SK-N-SH (cell line): ENCODE data around the gene MAN2A2. TPM values are rescaled to one million over a fixed set of nuclear protein-coding genes. Genes with fewer than 3 reads are reported as not detected.

Experiments used
- CTCF ChIA-PET: fragments of 300-600, 350-600 bp; formaldehyde crosslinking; extraction: SDS; loops from one replicate; lab custom pipeline; 2021; lab: Yijun Ruan, JAX
- POLR2A ChIA-PET: fragments of 350-600 bp; sonication (Branson Sonifier 250); formaldehyde crosslinking; extraction: SDS; loops from one replicate; lab custom pipeline; 2020; ENCODE audit warnings: antibody characterized with exemption, inconsistent platforms; lab: Yijun Ruan, JAX
- DNase-seq: peaks from one replicate; pipeline ENCODE4 v3.0.0; 2012
- H2AFZ ChIP-seq: fragments of 200-600 bp; sonication (generic); 2 replicates; pipeline ENCODE4 v1.8.1; 2016; ENCODE audit warnings: antibody characterized with exemption, mild to moderate bottlenecking, low read depth
- H3F3A ChIP-seq: fragments of 200-600 bp; sonication (generic); replicated peaks from 2 replicates; pipeline ENCODE3; 2016; ENCODE audit warnings: antibody characterized with exemption, mild to moderate bottlenecking; ENCODE audit not compliant: insufficient read depth
- H3K27ac ChIP-seq, 2 experiments: fragments of 200-500 bp in 1 of 2; fragments of 200-600 bp in 1 of 2; sonication (Bioruptor generic) in 1 of 2; sonication (generic), shearing (Covaris generic) in 1 of 2; 2 replicates each; pipeline versions ENCODE4 v1.5.1 to v1.6.1; 2014 to 2016; ENCODE audit warnings: low read depth in 2 of 2, inconsistent platforms in 1 of 2, low read length in 1 of 2, mild to moderate bottlenecking in 1 of 2, mixed read lengths in 1 of 2
- H3K27me3 ChIP-seq: fragments of 200-600 bp; sonication (generic), shearing (Covaris generic); 2 replicates; pipeline ENCODE4 v1.6.1; 2016; ENCODE audit warnings: mixed run types; ENCODE audit not compliant: insufficient read depth
- H3K36me3 ChIP-seq, 2 experiments: fragments of 200-500 bp in 1 of 2; fragments of 200-600 bp in 1 of 2; sonication (Bioruptor generic) in 1 of 2; sonication (generic) in 1 of 2; replicated peaks in 1 of 2; 2 replicates each; pipeline versions ENCODE3 to v1.5.1; 2014 to 2016; ENCODE audit warnings: low read length in 1 of 2, mild to moderate bottlenecking in 1 of 2; ENCODE audit not compliant: insufficient read depth in 2 of 2, control insufficient read depth in 1 of 2
- H3K4me1 ChIP-seq, 2 experiments: fragments of 200-500 bp in 1 of 2; fragments of 200-600 bp in 1 of 2; sonication (Bioruptor generic) in 1 of 2; sonication (generic), shearing (Covaris generic) in 1 of 2; 2 replicates each; pipeline versions ENCODE4 v1.5.1 to v1.6.1; 2014 to 2016; ENCODE audit warnings: low read depth in 1 of 2, low read length in 1 of 2, mixed run types in 1 of 2; ENCODE audit not compliant: insufficient read depth in 2 of 2, control insufficient read depth in 1 of 2
- H3K4me2 ChIP-seq: fragments of 200-600 bp; sonication (generic), shearing (Covaris generic); 2 replicates; pipeline ENCODE4 v1.6.1; 2017; ENCODE audit warnings: mixed run types
- H3K4me3 ChIP-seq, 2 experiments: fragments of 200-500 bp in 1 of 2; fragments of 200-600 bp in 1 of 2; sonication (Bioruptor generic) in 1 of 2; sonication (generic), shearing (Covaris generic) in 1 of 2; 2 replicates each; pipeline versions ENCODE4 v1.5.1 to v1.8.1; 2014 to 2016; ENCODE audit warnings: low read depth in 2 of 2, inconsistent platforms in 1 of 2, low read length in 1 of 2, mild to moderate bottlenecking in 1 of 2, mixed read lengths in 1 of 2, moderate library complexity in 1 of 2
- H3K79me2 ChIP-seq: fragments of 200-600 bp; sonication (generic); 2 replicates; pipeline ENCODE4 v1.8.1; 2017; ENCODE audit warnings: mild to moderate bottlenecking; ENCODE audit not compliant: insufficient read depth
- H3K9ac ChIP-seq: fragments of 200-600 bp; sonication (generic); 2 replicates; pipeline ENCODE4 v1.6.1; 2017; ENCODE audit warnings: mixed run types
- H3K9me2 ChIP-seq: fragments of 200-600 bp; sonication (generic); 2 replicates; pipeline ENCODE4 v1.6.1; 2017; ENCODE audit warnings: mixed run types
- H3K9me3 ChIP-seq: fragments of 200-600 bp; sonication (generic); 2 replicates; pipeline ENCODE4 v1.6.1; 2017; ENCODE audit warnings: mixed run types, mild to moderate bottlenecking, moderate library complexity
- H4K20me1 ChIP-seq: fragments of 200-600 bp; sonication (generic); 2 replicates; pipeline ENCODE4 v1.6.1; 2017; ENCODE audit warnings: mild to moderate bottlenecking, mixed run types; ENCODE audit not compliant: insufficient read depth
- CHD2 ChIP-seq: fragments of 150-350 bp; IDR thresholded peaks from 2 replicates; pipeline ENCODE4 v1.6.1; 2018; ENCODE audit warnings: low read length; ENCODE audit not compliant: partially characterized antibody
- EZH2phosphoT487 ChIP-seq: fragments of 200-600 bp; sonication (generic); IDR thresholded peaks from 2 replicates; pipeline ENCODE4 v1.6.1; 2017; ENCODE audit warnings: low read depth, mixed run types, mild to moderate bottlenecking, antibody characterized with exemption, moderate library complexity, borderline replicate concordance
- FOXJ3 ChIP-seq: sonication (generic); formaldehyde crosslinking; IDR thresholded peaks from 2 replicates; pipeline ENCODE4 v1.5.1; 2020; ENCODE audit warnings: mild to moderate bottlenecking, missing genetic modification reagents
- GATA2 ChIP-seq: sonication (generic); formaldehyde crosslinking; IDR thresholded peaks from 2 replicates; pipeline ENCODE4 v1.5.0; 2020; ENCODE audit warnings: mild to moderate bottlenecking, missing genetic modification reagents
- JUND ChIP-seq: IDR thresholded peaks from 2 replicates; pipeline ENCODE4 v1.4.0; 2012
- MEF2A ChIP-seq: IDR thresholded peaks from 2 replicates; pipeline ENCODE4 v1.4.0; 2012; ENCODE audit warnings: low read depth, borderline replicate concordance
- NFIC ChIP-seq: IDR thresholded peaks from 2 replicates; pipeline ENCODE4 v1.4.0; 2012; ENCODE audit warnings: borderline replicate concordance
- POLR2AphosphoS5 ChIP-seq: IDR thresholded peaks from 2 replicates; pipeline ENCODE4 v1.6.1; 2012; ENCODE audit warnings: low read depth, low read length
- RAD21 ChIP-seq: IDR thresholded peaks from 2 replicates; pipeline ENCODE4 v1.6.1; 2012; ENCODE audit warnings: mild to moderate bottlenecking, low read length
- RXRA ChIP-seq: IDR thresholded peaks from 2 replicates; pipeline ENCODE4 v1.4.0; 2012; ENCODE audit warnings: low read depth, mild to moderate bottlenecking, borderline replicate concordance
- SIN3A ChIP-seq: IDR thresholded peaks from 2 replicates; pipeline ENCODE4 v1.6.1; 2012; ENCODE audit warnings: low read depth, mild to moderate bottlenecking, low read length, moderate library complexity, borderline replicate concordance
- TAF1 ChIP-seq: IDR thresholded peaks from 2 replicates; pipeline ENCODE4 v1.6.1; 2012; ENCODE audit warnings: low read depth, mild to moderate bottlenecking, low read length, moderate library complexity, borderline replicate concordance
- TCF12 ChIP-seq: IDR thresholded peaks from 2 replicates; pipeline ENCODE4 v1.4.0; 2012
- TEAD4 ChIP-seq: IDR thresholded peaks from 2 replicates; pipeline ENCODE4 v1.4.0; 2012; ENCODE audit warnings: mild to moderate bottlenecking, borderline replicate concordance; ENCODE audit not compliant: insufficient read depth
- WGBS: methylation state at CpG from one replicate; pipeline ENCODE4 v1.1.6; 2017; ENCODE audit warnings: low lambda C conversion rate; 5-methylcytosine and 5-hydroxymethylcytosine counted together
- polyA plus RNA-seq, 3 experiments: library from polyadenylated mRNA; depleted of rRNA; stranded (reverse); fragments of >200 nt; gene quantifications; 2 replicates each; pipeline ENCODE4 v1.2.3, GENCODE V29; 2012
- TF ChIP-seq, protein P1 (sequence below): IDR thresholded peaks from 2 replicates; pipeline ENCODE4; 2012
- TF ChIP-seq, protein P2 (sequence below): IDR thresholded peaks from 2 replicates; pipeline ENCODE4 v1.6.1; 2012; ENCODE audit warnings: mild to moderate bottlenecking, low read depth, low read length, moderate library complexity
- TF ChIP-seq, protein P3 (sequence below): IDR thresholded peaks from 2 replicates; pipeline ENCODE4 v1.4.0; 2012; ENCODE audit warnings: low read depth
- TF ChIP-seq, protein P4 (sequence below): fragments of 150-350 bp; IDR thresholded peaks from 2 replicates; pipeline ENCODE4 v1.6.1; 2016; ENCODE audit warnings: mild to moderate bottlenecking, low read depth, low read length
- TF ChIP-seq, protein P5 (sequence below): IDR thresholded peaks from 2 replicates; pipeline ENCODE4 v1.4.0; 2012; ENCODE audit warnings: low read depth, borderline replicate concordance
- TF ChIP-seq, protein P6 (sequence below): IDR thresholded peaks from 2 replicates; pipeline ENCODE4 v1.4.0; 2012; ENCODE audit warnings: low read depth, borderline replicate concordance

MAN2A2 gene
- polyA plus RNA-seq, 1 of the 3 experiments (the other 2 are of a cell fraction): 35.0 TPM

DNA sequence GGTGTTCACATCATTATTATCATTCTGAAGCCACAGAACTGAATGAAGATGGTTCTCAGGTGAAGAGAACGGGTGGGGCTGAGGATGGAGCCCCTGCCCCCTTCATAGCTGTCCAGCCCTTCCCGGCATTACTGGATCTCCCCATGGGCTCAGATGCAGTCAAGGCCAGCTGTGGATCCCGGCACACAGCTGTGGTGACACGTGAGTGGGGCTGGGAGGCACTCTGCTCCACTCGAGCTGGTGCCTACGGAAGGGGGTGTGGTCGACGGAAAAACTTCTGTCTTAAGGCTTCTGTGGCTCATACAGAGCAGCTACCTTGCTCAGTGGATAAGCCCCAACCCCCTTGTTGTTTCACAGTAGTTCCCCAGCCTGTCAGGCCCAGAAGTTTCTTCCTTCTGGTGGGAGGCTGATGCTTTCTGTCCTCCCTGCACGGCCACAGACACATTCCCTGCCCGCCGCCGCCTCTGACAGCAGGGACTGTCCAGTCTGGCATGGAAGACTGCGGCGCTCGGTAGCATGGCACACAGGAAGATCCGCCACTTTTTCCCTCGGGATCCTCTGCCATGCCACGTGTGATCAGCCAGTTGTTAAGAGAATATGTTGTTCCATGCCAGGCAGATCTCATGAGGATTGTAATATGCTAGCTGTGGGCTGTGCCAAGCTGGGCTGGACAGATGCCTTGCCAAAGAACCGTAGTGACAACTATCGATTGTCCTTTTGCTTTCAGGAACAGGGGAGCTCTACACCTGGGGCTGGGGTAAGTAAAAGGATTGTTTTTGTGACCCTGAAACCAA, 57.4 kb downstream of the MAN2A2 start:
- peaks cover 21 to 29% of the 10 kb centered on the region in 2 experiments for H3K36me3 ChIP-seq
- TF ChIP-seq, protein P1, sequence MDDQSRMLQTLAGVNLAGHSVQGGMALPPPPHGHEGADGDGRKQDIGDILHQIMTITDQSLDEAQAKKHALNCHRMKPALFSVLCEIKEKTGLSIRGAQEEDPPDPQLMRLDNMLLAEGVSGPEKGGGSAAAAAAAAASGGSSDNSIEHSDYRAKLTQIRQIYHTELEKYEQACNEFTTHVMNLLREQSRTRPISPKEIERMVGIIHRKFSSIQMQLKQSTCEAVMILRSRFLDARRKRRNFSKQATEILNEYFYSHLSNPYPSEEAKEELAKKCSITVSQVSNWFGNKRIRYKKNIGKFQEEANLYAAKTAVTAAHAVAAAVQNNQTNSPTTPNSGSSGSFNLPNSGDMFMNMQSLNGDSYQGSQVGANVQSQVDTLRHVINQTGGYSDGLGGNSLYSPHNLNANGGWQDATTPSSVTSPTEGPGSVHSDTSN: no peak
- TF ChIP-seq TEAD4 (no peak), EZH2phosphoT487 (no peak), SIN3A (no peak), CHD2 (no peak), TCF12 (no peak), NFIC (no peak), FOXJ3 (CRISPR knock-in tag) (no peak), POLR2AphosphoS5 (no peak), RAD21 (no peak), GATA2 (CRISPR knock-in tag) (no peak), TAF1 (no peak), RXRA (no peak), MEF2A (no peak), JUND (no peak)
- TF ChIP-seq, protein P2, sequence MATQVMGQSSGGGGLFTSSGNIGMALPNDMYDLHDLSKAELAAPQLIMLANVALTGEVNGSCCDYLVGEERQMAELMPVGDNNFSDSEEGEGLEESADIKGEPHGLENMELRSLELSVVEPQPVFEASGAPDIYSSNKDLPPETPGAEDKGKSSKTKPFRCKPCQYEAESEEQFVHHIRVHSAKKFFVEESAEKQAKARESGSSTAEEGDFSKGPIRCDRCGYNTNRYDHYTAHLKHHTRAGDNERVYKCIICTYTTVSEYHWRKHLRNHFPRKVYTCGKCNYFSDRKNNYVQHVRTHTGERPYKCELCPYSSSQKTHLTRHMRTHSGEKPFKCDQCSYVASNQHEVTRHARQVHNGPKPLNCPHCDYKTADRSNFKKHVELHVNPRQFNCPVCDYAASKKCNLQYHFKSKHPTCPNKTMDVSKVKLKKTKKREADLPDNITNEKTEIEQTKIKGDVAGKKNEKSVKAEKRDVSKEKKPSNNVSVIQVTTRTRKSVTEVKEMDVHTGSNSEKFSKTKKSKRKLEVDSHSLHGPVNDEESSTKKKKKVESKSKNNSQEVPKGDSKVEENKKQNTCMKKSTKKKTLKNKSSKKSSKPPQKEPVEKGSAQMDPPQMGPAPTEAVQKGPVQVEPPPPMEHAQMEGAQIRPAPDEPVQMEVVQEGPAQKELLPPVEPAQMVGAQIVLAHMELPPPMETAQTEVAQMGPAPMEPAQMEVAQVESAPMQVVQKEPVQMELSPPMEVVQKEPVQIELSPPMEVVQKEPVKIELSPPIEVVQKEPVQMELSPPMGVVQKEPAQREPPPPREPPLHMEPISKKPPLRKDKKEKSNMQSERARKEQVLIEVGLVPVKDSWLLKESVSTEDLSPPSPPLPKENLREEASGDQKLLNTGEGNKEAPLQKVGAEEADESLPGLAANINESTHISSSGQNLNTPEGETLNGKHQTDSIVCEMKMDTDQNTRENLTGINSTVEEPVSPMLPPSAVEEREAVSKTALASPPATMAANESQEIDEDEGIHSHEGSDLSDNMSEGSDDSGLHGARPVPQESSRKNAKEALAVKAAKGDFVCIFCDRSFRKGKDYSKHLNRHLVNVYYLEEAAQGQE: no peak
- TF ChIP-seq, protein P3, sequence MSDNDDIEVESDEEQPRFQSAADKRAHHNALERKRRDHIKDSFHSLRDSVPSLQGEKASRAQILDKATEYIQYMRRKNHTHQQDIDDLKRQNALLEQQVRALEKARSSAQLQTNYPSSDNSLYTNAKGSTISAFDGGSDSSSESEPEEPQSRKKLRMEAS: no peak
- TF ChIP-seq, protein P4, sequence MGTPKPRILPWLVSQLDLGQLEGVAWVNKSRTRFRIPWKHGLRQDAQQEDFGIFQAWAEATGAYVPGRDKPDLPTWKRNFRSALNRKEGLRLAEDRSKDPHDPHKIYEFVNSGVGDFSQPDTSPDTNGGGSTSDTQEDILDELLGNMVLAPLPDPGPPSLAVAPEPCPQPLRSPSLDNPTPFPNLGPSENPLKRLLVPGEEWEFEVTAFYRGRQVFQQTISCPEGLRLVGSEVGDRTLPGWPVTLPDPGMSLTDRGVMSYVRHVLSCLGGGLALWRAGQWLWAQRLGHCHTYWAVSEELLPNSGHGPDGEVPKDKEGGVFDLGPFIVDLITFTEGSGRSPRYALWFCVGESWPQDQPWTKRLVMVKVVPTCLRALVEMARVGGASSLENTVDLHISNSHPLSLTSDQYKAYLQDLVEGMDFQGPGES: no peak
- TF ChIP-seq, protein P5, sequence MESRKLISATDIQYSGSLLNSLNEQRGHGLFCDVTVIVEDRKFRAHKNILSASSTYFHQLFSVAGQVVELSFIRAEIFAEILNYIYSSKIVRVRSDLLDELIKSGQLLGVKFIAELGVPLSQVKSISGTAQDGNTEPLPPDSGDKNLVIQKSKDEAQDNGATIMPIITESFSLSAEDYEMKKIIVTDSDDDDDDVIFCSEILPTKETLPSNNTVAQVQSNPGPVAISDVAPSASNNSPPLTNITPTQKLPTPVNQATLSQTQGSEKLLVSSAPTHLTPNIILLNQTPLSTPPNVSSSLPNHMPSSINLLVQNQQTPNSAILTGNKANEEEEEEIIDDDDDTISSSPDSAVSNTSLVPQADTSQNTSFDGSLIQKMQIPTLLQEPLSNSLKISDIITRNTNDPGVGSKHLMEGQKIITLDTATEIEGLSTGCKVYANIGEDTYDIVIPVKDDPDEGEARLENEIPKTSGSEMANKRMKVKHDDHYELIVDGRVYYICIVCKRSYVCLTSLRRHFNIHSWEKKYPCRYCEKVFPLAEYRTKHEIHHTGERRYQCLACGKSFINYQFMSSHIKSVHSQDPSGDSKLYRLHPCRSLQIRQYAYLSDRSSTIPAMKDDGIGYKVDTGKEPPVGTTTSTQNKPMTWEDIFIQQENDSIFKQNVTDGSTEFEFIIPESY: no peak
- TF ChIP-seq, protein P6, sequence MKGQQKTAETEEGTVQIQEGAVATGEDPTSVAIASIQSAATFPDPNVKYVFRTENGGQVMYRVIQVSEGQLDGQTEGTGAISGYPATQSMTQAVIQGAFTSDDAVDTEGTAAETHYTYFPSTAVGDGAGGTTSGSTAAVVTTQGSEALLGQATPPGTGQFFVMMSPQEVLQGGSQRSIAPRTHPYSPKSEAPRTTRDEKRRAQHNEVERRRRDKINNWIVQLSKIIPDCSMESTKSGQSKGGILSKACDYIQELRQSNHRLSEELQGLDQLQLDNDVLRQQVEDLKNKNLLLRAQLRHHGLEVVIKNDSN: no peak
- H3K27me3 ChIP-seq: no peaks in the 10 kb centered on the region
- ChIA-PET POLR2A (no interaction called here), CTCF (interaction anchor here (1.8 to 10.8 kb wide), 3 partner anchors 9 to 91 kb away, joined by 4 to 186 read pairs (median 74); no protein-coding TSS in a partner anchor)
- H3K4me1 ChIP-seq: peaks cover 0 to 20% of the 10 kb centered on the region in 2 experiments; a peak in 1 of 4 replicates
- no peak overlapping the region for H2AFZ ChIP-seq
- no peak overlapping the region for H3K4me3 ChIP-seq
- 91% methylated on average over 20 of the region's 20 CpGs for WGBS
- no peak overlapping the region for H3K9ac ChIP-seq
- H3K79me2 ChIP-seq: peaks cover 42% of the 10 kb centered on the region
- no peak for DNase-seq
- H3F3A ChIP-seq: peaks cover 18% of the 10 kb centered on the region
- H3K9me2 ChIP-seq: no peaks in the 10 kb centered on the region
- H3K9me3 ChIP-seq: no peaks in the 10 kb centered on the region
- H4K20me1 ChIP-seq: no peaks in the 10 kb centered on the region
- no peak overlapping the region for H3K27ac ChIP-seq
- H3K4me2 ChIP-seq: no peak overlapping the region
